ENCODE measurements around the gene TENT4A.

DNA sequence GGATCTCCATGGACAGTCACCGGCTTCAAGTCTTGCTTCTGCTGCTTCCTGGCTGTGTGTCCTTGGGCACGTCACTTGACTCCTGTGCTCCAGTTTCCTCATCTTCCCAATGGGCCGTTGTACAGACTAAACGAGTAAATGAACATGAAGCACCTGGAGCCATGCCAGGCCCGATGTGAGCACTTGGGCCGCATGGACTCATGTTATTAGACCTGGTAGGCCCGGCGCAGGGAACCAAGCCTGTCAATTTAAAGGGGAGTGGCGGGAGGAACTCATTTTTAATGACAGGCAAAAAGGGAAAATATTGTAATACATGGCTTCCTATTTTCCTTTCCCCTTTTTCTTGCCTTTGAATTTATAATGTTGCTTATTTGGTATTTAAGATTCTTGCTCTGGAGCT, 47.5 kb downstream of the TENT4A start:
- TF ChIP-seq, protein P1, sequence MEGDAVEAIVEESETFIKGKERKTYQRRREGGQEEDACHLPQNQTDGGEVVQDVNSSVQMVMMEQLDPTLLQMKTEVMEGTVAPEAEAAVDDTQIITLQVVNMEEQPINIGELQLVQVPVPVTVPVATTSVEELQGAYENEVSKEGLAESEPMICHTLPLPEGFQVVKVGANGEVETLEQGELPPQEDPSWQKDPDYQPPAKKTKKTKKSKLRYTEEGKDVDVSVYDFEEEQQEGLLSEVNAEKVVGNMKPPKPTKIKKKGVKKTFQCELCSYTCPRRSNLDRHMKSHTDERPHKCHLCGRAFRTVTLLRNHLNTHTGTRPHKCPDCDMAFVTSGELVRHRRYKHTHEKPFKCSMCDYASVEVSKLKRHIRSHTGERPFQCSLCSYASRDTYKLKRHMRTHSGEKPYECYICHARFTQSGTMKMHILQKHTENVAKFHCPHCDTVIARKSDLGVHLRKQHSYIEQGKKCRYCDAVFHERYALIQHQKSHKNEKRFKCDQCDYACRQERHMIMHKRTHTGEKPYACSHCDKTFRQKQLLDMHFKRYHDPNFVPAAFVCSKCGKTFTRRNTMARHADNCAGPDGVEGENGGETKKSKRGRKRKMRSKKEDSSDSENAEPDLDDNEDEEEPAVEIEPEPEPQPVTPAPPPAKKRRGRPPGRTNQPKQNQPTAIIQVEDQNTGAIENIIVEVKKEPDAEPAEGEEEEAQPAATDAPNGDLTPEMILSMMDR (IDR thresholded peaks at IDR 0.05), result no peak
- no peak for TF ChIP-seq POLR2A (IDR thresholded peaks at IDR 0.05)

Data from esophagus squamous epithelium (tissue), 4 donors.